Measurements from ENCODE around the gene ZNF576.

The ZNF576 gene

GRCh38 chr19:43562226-43562697 is 34.1 kb upstream of the ZNF576 start:
- Histone ChIP-seq H3K4me1 (ENCODE audit: control insufficient read depth, insufficient read depth, low read length) (no peaks in the 10 kb centered on the region), H3K4me3 (ENCODE audit: low read depth, low read length) (no peak overlapping the region), H3K36me3 (ENCODE audit: control insufficient read depth, insufficient read depth, low read length) (peaks cover 12% of the 10 kb centered on the region), H3K27me3 (ENCODE audit: control insufficient read depth, insufficient read depth, low read length) (no peaks in the 10 kb centered on the region), H3K9ac (ENCODE audit: low read depth, low read length) (no peak overlapping the region), H3K9me3 (ENCODE audit: control insufficient read depth, insufficient read depth, low read length) (no peaks in the 10 kb centered on the region)

GRCh38 chr19:43562698-43563241 is 33.6 kb upstream of the ZNF576 start:
- H3K9ac ChIP-seq (ENCODE audit: low read depth, low read length): no peak overlapping the region
- H3K36me3 ChIP-seq (ENCODE audit: control insufficient read depth, insufficient read depth, low read length): peaks cover 12% of the 10 kb centered on the region
- no peaks in the 10 kb centered on the region for H3K27me3 ChIP-seq (ENCODE audit: control insufficient read depth, insufficient read depth, low read length)
- no peaks in the 10 kb centered on the region for H3K4me1 ChIP-seq (ENCODE audit: control insufficient read depth, insufficient read depth, low read length)
- no peaks in the 10 kb centered on the region for H3K9me3 ChIP-seq (ENCODE audit: control insufficient read depth, insufficient read depth, low read length)
- no peak overlapping the region for H3K4me3 ChIP-seq (ENCODE audit: low read depth, low read length)

- Histone ChIP-seq H3K9ac (ENCODE audit: low read depth, low read length) (no peak overlapping the region), H3K27me3 (ENCODE audit: control insufficient read depth, insufficient read depth, low read length) (no peaks in the 10 kb centered on the region), H3K4me3 (ENCODE audit: low read depth, low read length) (no peak overlapping the region), H3K9me3 (ENCODE audit: control insufficient read depth, insufficient read depth, low read length) (no peaks in the 10 kb centered on the region), H3K36me3 (ENCODE audit: control insufficient read depth, insufficient read depth, low read length) (peaks cover 12% of the 10 kb centered on the region), H3K4me1 (ENCODE audit: control insufficient read depth, insufficient read depth, low read length) (no peaks in the 10 kb centered on the region)
These were observed 32.5 kb upstream of the ZNF576 start for GRCh38 chr19:43563816-43564457.

DNA sequence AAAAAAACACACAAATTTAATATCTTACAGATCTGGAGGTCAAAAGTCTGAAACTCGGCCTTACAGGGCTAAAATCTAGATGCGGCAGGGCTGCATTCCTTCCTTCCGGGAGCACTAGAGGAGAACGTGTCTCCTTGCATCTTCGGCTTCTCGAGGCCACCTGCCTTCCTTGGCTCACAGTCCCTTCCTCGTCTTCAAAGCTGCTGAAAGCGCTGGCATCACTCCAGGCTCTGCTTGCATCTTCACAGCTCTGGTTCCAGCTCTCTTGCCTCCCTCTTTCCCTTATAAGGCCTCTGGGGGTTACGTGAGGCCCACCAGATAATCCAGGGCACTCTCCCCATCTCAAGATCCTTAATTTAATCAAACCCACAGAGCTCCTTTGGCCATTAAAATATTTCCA is 31.6 kb upstream of the ZNF576 start:
- Histone ChIP-seq H3K36me3 (ENCODE audit: control insufficient read depth, insufficient read depth, low read length) (peaks cover 12% of the 10 kb centered on the region), H3K9ac (ENCODE audit: low read depth, low read length) (no peak overlapping the region), H3K27me3 (ENCODE audit: control insufficient read depth, insufficient read depth, low read length) (no peaks in the 10 kb centered on the region), H3K4me1 (ENCODE audit: control insufficient read depth, insufficient read depth, low read length) (no peaks in the 10 kb centered on the region), H3K9me3 (ENCODE audit: control insufficient read depth, insufficient read depth, low read length) (no peaks in the 10 kb centered on the region), H3K4me3 (ENCODE audit: low read depth, low read length) (no peak overlapping the region)

DNA sequence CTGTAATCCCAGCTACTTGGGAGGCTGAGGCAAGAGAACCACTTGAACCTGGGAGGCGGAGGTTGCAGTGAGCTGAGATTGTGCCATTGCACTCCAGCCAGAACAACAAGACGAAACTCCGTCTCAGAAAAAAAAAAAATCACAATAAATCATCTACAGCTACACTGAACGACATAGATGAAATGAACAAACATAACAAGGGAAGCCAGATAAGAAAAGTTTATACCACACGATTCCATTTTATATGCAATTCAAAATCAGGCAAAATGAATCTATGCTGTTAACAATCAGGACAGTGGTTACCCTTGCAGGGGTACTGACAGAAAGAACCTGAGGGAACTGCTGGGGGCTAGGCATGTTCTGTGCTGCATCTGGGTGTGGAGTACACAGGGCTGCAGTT is 26.7 kb upstream of the ZNF576 start:
- H3K4me3 ChIP-seq (ENCODE audit: low read depth, low read length): no peak overlapping the region
- H3K4me1 ChIP-seq (ENCODE audit: control insufficient read depth, insufficient read depth, low read length): peaks cover under 1% of the 10 kb centered on the region
- peaks cover 2% of the 10 kb centered on the region for H3K36me3 ChIP-seq (ENCODE audit: control insufficient read depth, insufficient read depth, low read length)
- no peaks in the 10 kb centered on the region for H3K27me3 ChIP-seq (ENCODE audit: control insufficient read depth, insufficient read depth, low read length)
- no peak overlapping the region for H3K9ac ChIP-seq (ENCODE audit: low read depth, low read length)
- H3K9me3 ChIP-seq (ENCODE audit: control insufficient read depth, insufficient read depth, low read length): no peaks in the 10 kb centered on the region

- H3K36me3 ChIP-seq (ENCODE audit: control insufficient read depth, insufficient read depth, low read length): peaks cover 2% of the 10 kb centered on the region
These were observed 26.1 kb upstream of the ZNF576 start for GRCh38 chr19:43570174-43570791.

GRCh38 chr19:43572171-43572588 is 24.2 kb upstream of the ZNF576 start:
- Histone ChIP-seq H3K4me1 (ENCODE audit: control insufficient read depth, insufficient read depth, low read length) (peaks cover 6% of the 10 kb centered on the region), H3K9me3 (ENCODE audit: control insufficient read depth, insufficient read depth, low read length) (no peaks in the 10 kb centered on the region), H3K36me3 (ENCODE audit: control insufficient read depth, insufficient read depth, low read length) (peaks cover 2% of the 10 kb centered on the region), H3K9ac (ENCODE audit: low read depth, low read length) (no peak overlapping the region), H3K4me3 (ENCODE audit: low read depth, low read length) (no peak overlapping the region), H3K27me3 (ENCODE audit: control insufficient read depth, insufficient read depth, low read length) (no peaks in the 10 kb centered on the region)

More at GRCh38 chr19:43570174-43570791, 26.1 kb upstream of the ZNF576 start:
- H3K27me3 ChIP-seq (ENCODE audit: control insufficient read depth, insufficient read depth, low read length): no peaks in the 10 kb centered on the region
- H3K9ac ChIP-seq (ENCODE audit: low read depth, low read length): no peak overlapping the region
- H3K4me3 ChIP-seq (ENCODE audit: low read depth, low read length): no peak overlapping the region
- peaks cover 4% of the 10 kb centered on the region for H3K4me1 ChIP-seq (ENCODE audit: control insufficient read depth, insufficient read depth, low read length)
- H3K9me3 ChIP-seq (ENCODE audit: control insufficient read depth, insufficient read depth, low read length): no peaks in the 10 kb centered on the region

DNA sequence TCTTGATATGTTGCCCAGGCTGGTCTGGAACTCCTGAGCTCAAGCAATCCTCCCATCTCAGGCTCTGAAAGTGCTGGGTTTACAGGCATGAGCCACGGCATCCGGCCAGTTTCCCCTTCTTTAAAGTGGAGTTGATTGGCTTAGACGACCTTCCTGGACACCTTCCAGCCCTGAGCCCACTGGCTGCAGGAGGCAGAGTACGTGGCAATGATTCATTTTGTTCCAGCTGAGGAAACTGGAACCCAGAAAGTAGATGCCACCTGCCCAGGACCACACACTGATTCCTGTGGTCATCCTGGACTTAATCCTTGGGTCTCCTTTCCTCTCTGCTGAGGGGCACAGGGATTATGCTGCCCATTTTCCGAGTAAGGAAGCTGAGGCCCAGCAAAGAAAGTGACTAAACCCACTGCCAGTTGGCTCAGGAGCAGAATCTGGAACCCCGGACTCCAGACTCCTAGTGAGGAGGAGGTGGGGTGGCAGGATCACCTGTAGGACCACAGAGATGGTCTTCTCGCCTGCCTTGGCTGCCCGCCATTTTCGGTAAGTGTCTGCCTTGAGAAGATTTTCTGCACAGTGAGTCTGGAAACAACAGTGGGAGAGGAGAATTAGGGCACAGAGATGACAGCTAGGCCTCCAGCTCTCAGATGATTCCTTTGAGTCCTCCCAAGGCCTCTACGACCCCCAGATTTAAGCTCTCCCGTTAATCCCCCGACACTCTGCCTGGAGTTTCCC is 21.8 kb upstream of the ZNF576 start:
- Histone ChIP-seq H3K9me3 (ENCODE audit: control insufficient read depth, insufficient read depth, low read length) (no peaks in the 10 kb centered on the region), H3K36me3 (ENCODE audit: control insufficient read depth, insufficient read depth, low read length) (peaks cover 2% of the 10 kb centered on the region), H3K27me3 (ENCODE audit: control insufficient read depth, insufficient read depth, low read length) (no peaks in the 10 kb centered on the region), H3K4me3 (ENCODE audit: low read depth, low read length) (peak overlapping the region; percentile 92), H3K9ac (ENCODE audit: low read depth, low read length) (peak overlapping the region; percentile 70), H3K4me1 (ENCODE audit: control insufficient read depth, insufficient read depth, low read length) (peaks cover 6% of the 10 kb centered on the region)

- no peaks in the 10 kb centered on the region for H3K9me3 ChIP-seq (ENCODE audit: control insufficient read depth, insufficient read depth, low read length)
- H3K4me1 ChIP-seq (ENCODE audit: control insufficient read depth, insufficient read depth, low read length): peaks cover 6% of the 10 kb centered on the region
- H3K9ac ChIP-seq (ENCODE audit: low read depth, low read length): peak within 1 kb of the TSS; percentile 70
- H3K4me3 ChIP-seq (ENCODE audit: low read depth, low read length): peak within 1 kb of the TSS; percentile 92
- H3K36me3 ChIP-seq (ENCODE audit: control insufficient read depth, insufficient read depth, low read length): peaks cover 2% of the 10 kb centered on the region
- H3K27me3 ChIP-seq (ENCODE audit: control insufficient read depth, insufficient read depth, low read length): no peaks in the 10 kb centered on the region
These were observed 21.0 kb upstream of the ZNF576 start, which contains the start of the genes PINLYP and XRCC1 for GRCh38 chr19:43575156-43575950. TSS of gene PINLYP (plus strand) at chr19:43575801. CDS start at chr19:43577192, 1,391 bp downstream. TSS of gene XRCC1 (minus strand) at chr19:43575527. CDS start at chr19:43575458, 69 bp downstream.

GRCh38 chr19:43575955-43576878 is 20.2 kb upstream of the ZNF576 start:
- Histone ChIP-seq H3K4me3 (ENCODE audit: low read depth, low read length) (peak overlapping the region; percentile 50), H3K4me1 (ENCODE audit: control insufficient read depth, insufficient read depth, low read length) (peaks cover 6% of the 10 kb centered on the region), H3K27me3 (ENCODE audit: control insufficient read depth, insufficient read depth, low read length) (no peaks in the 10 kb centered on the region)

More at GRCh38 chr19:43575955-43576878, 20.2 kb upstream of the ZNF576 start:
- no peaks in the 10 kb centered on the region for H3K9me3 ChIP-seq (ENCODE audit: control insufficient read depth, insufficient read depth, low read length)
- peak overlapping the region; percentile 47 for H3K9ac ChIP-seq (ENCODE audit: low read depth, low read length)
- H3K36me3 ChIP-seq (ENCODE audit: control insufficient read depth, insufficient read depth, low read length): peaks cover 2% of the 10 kb centered on the region
